ENCODE data around the gene SHOC1. TPM values are rescaled to one million over a fixed set of nuclear protein-coding genes. Genes with fewer than 3 reads are reported as not detected.

SHOC1 gene
- total RNA-seq, 3 donors from 2014 or later (not counting 1 experiment from before 2014, with no cell fraction given): not detected

DNA sequence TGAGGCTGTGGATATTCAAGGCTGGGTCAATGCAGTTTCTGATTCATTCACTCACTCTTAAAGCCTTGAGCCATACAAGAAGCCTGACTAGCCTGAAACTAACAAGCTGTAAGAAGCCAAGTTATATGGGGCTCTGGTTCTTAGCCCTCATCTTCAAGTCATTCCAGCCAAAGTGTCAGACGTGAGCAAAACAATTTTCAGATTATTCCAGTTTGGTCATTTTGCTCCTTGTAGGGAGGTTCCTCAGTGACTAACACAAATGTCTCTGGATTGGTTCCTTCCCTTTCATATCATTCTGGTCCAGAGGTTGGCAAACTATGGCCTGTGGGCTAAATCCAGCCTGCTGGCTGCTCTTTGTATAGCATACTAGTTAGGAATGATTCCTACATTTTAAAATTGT lies 12.5 kb upstream of the SHOC1 start:
- no peak overlapping the region for H3K4me3 Mint-ChIP-seq
- TF ChIP-seq, protein P1, sequence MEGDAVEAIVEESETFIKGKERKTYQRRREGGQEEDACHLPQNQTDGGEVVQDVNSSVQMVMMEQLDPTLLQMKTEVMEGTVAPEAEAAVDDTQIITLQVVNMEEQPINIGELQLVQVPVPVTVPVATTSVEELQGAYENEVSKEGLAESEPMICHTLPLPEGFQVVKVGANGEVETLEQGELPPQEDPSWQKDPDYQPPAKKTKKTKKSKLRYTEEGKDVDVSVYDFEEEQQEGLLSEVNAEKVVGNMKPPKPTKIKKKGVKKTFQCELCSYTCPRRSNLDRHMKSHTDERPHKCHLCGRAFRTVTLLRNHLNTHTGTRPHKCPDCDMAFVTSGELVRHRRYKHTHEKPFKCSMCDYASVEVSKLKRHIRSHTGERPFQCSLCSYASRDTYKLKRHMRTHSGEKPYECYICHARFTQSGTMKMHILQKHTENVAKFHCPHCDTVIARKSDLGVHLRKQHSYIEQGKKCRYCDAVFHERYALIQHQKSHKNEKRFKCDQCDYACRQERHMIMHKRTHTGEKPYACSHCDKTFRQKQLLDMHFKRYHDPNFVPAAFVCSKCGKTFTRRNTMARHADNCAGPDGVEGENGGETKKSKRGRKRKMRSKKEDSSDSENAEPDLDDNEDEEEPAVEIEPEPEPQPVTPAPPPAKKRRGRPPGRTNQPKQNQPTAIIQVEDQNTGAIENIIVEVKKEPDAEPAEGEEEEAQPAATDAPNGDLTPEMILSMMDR (IDR thresholded peaks at IDR 0.05): no peak
- no peak for DNase-seq
- H3K27ac ChIP-seq (ENCODE audit: low read length): no peak overlapping the region
- ATAC-seq: no peak
- H3K4me3 ChIP-seq (ENCODE audit: low read length): no peak overlapping the region
- no peaks in the 10 kb centered on the region for H3K4me1 ChIP-seq (ENCODE audit: control insufficient read depth, insufficient read depth, low read length)
- H3K36me3 Mint-ChIP-seq: no peaks in the 10 kb centered on the region
- intact Hi-C loops (cut with micrococcal nuclease): no loop called here
- H3K36me3 ChIP-seq (ENCODE audit: control insufficient read depth, insufficient read depth, low read length): no peaks in the 10 kb centered on the region
- no peaks in the 10 kb centered on the region for H3K9me3 Mint-ChIP-seq
- H3K27ac Mint-ChIP-seq: no peak overlapping the region
- peaks cover 26 to 56% of the 10 kb centered on the region in 2 donors for H3K27me3 Mint-ChIP-seq (ENCODE audit: low read depth in 2 of 2)
- H3K4me1 Mint-ChIP-seq: peaks cover 0 to 6% of the 10 kb centered on the region in 2 donors
- H3K27me3 ChIP-seq (ENCODE audit: control insufficient read depth, insufficient read depth, low read length): no peaks in the 10 kb centered on the region
- WGBS (ENCODE audit: insufficient coverage): 87% methylated on average over 1 of the region's 1 CpG
- H3K9me3 ChIP-seq (ENCODE audit: control insufficient read depth, insufficient read depth, low read length): no peaks in the 10 kb centered on the region

DNA sequence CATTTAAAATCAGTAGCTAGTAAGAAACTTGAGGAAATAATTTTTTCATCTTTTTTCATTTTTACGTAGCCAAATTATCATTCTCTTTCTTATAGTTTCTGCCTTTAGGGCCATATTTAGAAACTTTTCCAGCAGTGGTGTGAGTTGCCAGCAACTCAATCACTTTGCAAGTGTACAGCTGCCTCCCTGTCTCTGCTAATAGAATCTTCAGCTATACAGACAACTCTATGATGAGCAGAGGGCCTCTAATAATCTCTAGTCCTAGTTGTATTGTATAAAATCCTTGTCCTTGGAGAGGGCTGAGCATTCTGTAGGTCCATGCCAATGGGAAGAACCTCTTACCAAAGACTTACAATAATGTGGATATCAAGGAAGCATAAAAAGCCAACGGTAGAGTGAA lies 11.5 kb upstream of the SHOC1 start:
- 91% methylated on average over 2 of the region's 2 CpGs for WGBS (ENCODE audit: insufficient coverage)
- Mint-ChIP-seq H3K4me3 (no peak overlapping the region), H3K4me1 (peaks cover 0 to 6% of the 10 kb centered on the region in 2 donors), H3K27me3 (ENCODE audit: low read depth in 2 of 2) (peaks cover 29 to 61% of the 10 kb centered on the region in 2 donors), H3K27ac (no peak overlapping the region), H3K36me3 (no peaks in the 10 kb centered on the region), H3K9me3 (no peaks in the 10 kb centered on the region)
- intact Hi-C loops (cut with micrococcal nuclease): no loop called here
- no peaks in the 10 kb centered on the region for H3K4me1 ChIP-seq (ENCODE audit: control insufficient read depth, insufficient read depth, low read length)
- no peaks in the 10 kb centered on the region for H3K27me3 ChIP-seq (ENCODE audit: control insufficient read depth, insufficient read depth, low read length)
- no peak overlapping the region for H3K27ac ChIP-seq (ENCODE audit: low read length)
- no peak overlapping the region for H3K4me3 ChIP-seq (ENCODE audit: low read length)
- no peaks in the 10 kb centered on the region for H3K9me3 ChIP-seq (ENCODE audit: control insufficient read depth, insufficient read depth, low read length)
- DNase-seq (no peak), ATAC-seq (no peak)
- TF ChIP-seq, protein P1 (IDR thresholded peaks at IDR 0.05): no peak
- H3K36me3 ChIP-seq (ENCODE audit: control insufficient read depth, insufficient read depth, low read length): no peaks in the 10 kb centered on the region

DNA sequence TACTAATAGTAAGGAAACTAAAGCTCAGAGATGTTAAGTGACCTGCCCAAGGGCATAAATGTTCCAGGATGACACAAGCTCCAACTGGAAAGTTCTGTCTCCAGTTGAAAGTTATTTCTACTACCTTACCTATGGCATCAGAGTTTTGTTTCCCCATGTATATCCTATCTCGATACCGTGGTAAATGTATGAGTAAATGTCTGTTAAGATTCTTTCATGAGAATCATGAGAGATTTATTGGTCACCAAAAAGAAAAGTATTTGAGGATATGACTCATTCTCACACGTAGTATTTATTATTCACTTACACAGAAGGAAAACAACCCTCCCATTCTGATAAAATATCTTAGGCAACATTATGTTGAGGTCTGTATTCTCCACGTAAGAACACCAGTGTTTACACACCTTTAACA lies 11.1 kb upstream of the SHOC1 start:
- H3K9me3 Mint-ChIP-seq: no peaks in the 10 kb centered on the region
- intact Hi-C loops (cut with micrococcal nuclease): no loop called here
- no peak overlapping the region for H3K4me3 ChIP-seq (ENCODE audit: low read length)

DNA sequence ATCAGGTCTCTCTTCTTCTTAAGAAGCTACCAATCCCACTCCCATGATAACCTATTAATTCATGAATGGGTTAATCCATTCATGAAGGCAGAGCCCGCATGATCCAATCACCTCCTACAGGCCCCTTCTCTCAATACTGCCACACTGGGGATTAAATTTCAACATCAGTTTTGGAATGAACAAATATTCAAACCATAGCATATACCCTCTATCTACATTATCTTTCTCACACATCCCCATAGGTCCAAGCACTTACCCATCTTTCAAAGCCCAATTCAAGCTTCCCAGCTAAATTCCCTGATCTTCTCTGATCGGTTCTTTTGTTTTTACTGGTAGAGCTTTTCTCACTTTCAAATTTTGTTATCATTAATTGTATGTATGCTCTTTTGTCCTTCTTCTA lies 10.5 kb upstream of the SHOC1 start:
- H3K27ac ChIP-seq (ENCODE audit: low read length): no peak overlapping the region
- intact Hi-C loops (cut with micrococcal nuclease): no loop called here
- ATAC-seq: no peak
- Mint-ChIP-seq H3K27ac (no peak overlapping the region), H3K4me1 (peaks cover 0 to 6% of the 10 kb centered on the region in 2 donors), H3K27me3 (ENCODE audit: low read depth in 2 of 2) (peaks cover 29 to 58% of the 10 kb centered on the region in 2 donors), H3K9me3 (no peaks in the 10 kb centered on the region), H3K4me3 (no peak overlapping the region), H3K36me3 (no peaks in the 10 kb centered on the region)
- DNase-seq: no peak
- H3K36me3 ChIP-seq (ENCODE audit: control insufficient read depth, insufficient read depth, low read length): no peaks in the 10 kb centered on the region
- H3K9me3 ChIP-seq (ENCODE audit: control insufficient read depth, insufficient read depth, low read length): no peaks in the 10 kb centered on the region
- no peaks in the 10 kb centered on the region for H3K4me1 ChIP-seq (ENCODE audit: control insufficient read depth, insufficient read depth, low read length)
- H3K27me3 ChIP-seq (ENCODE audit: control insufficient read depth, insufficient read depth, low read length): no peaks in the 10 kb centered on the region
- no peak overlapping the region for H3K4me3 ChIP-seq (ENCODE audit: low read length)
- 100% methylated on average over 2 of the region's 2 CpGs for WGBS (ENCODE audit: insufficient coverage)
- TF ChIP-seq, protein P1 (IDR thresholded peaks at IDR 0.05): no peak

More for the DNA sequence above, 11.1 kb upstream of the SHOC1 start:
- Histone ChIP-seq H3K4me1 (ENCODE audit: control insufficient read depth, insufficient read depth, low read length) (no peaks in the 10 kb centered on the region), H3K27me3 (ENCODE audit: control insufficient read depth, insufficient read depth, low read length) (no peaks in the 10 kb centered on the region), H3K9me3 (ENCODE audit: control insufficient read depth, insufficient read depth, low read length) (no peaks in the 10 kb centered on the region), H3K27ac (ENCODE audit: low read length) (no peak overlapping the region), H3K36me3 (ENCODE audit: control insufficient read depth, insufficient read depth, low read length) (no peaks in the 10 kb centered on the region)
- TF ChIP-seq, protein P1 (IDR thresholded peaks at IDR 0.05): no peak
- DNase-seq (no peak), ATAC-seq (no peak)
- Mint-ChIP-seq H3K36me3 (no peaks in the 10 kb centered on the region), H3K27ac (no peak overlapping the region), H3K4me3 (no peak overlapping the region), H3K4me1 (peaks cover 0 to 6% of the 10 kb centered on the region in 2 donors), H3K27me3 (ENCODE audit: low read depth in 2 of 2) (peaks cover 29 to 58% of the 10 kb centered on the region in 2 donors)
- WGBS (ENCODE audit: insufficient coverage): no CpG with 5 or more reads among the region's 4 CpGs

Measured in natural killer cell (primary cell).